NCI-H345 (cell line): ENCODE measurements around the gene ZZZ3.
A peak's percentile ranks its signal among the peaks of the same experiment; 100 is the strongest.
"Not testable (repeated sequence)": the region's sequence is repeated elsewhere in the genome, so short reads cannot be mapped to it uniquely, and the experiment has no call there.

Source experiments
- DNase-seq: peaks from one replicate; lab custom pipeline; 2025; lab: John Stamatoyannopoulos, UW

Gene ZZZ3

DNA sequence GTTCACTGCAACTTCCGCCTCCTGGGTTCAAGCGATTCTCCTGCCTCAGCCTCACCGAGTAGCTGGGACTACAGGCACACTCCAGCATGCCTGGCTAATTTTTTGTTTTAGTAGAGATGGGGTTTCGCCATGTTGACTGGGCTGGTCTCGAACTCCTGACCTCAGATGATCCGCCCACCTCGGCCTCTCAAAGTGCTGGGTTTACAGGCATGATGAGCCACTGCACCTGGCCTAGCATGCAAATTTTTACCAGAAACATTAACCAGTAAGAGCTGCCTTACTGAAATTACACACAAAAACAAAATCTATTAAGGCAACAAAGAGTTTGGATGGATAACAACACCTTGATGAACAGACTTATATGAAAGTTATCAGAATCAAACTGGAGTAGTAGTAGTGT, 12.1 kb downstream of the ZZZ3 start:
- DNase-seq = no peak

DNA sequence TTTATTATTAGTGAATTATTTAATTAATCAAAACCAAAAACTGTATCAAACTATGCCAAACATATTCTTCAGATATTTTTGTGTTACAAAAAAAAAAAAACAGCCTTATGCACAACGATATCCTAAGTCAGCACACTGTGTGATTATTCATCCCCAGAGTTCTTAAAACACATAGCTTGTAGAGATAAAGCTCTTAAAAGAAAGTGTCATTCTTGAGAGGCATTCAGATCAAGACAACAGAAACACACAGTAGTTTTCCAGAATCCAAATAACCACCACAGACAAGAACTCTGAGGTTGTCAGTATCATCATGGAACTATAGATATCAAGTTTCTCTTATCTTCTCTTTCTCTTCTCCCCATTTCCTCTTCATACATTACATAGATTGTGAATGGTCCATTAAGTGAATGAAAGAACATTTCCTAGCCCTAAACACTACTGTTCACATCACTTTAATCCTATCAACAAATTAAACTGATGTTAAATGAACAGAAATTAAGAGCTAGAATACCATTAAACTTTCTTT, 13.5 kb downstream of the ZZZ3 start:
- DNase-seq = no peak

DNA sequence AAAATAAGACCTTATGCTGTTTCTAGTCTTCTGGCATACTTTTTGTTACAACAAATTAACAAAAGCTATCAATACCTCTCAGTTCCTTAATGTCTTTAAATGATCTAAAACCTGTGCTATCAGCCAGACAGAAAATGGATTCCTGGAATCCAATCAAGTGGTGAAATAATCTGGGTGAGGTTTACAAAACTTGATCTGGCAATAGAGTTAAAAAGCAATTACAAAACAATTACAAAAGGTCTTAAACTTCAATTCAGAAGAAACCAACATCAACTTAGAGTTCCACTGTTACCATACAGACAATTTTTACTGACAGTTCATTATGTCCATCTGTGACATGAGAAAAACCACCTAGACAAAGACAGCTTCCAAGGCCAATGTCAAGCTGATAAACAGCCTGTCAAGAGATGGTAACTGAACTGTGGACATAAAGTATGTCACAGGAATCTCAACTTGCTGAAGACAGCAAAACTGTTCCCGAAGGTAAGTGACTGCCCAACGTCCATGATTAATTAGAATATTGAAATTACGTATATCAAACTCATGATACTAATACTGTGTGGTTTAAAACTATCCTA, 17.4 kb downstream of the ZZZ3 start:
- DNase-seq = no peak

DNA sequence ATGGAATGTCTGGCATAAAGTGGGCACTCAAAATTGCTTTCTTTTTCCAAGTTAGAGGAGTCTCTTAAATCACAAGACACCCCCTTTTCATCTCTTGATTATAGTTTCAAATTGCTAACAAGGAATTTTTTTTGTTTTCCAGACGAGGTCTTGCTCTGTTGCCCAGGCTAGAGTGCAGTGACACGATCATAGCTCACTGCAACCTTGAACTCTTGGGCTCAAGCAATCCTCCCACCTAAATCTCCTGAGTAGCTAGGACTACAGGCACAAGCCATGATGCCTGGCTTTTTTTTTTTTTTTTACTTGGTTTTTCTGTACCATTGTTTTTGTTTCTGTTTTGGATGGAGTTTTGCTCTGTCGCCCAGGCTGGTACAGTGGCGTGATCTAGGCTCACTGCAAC, 20.8 kb downstream of the ZZZ3 start:
- DNase-seq = no peak

DNA sequence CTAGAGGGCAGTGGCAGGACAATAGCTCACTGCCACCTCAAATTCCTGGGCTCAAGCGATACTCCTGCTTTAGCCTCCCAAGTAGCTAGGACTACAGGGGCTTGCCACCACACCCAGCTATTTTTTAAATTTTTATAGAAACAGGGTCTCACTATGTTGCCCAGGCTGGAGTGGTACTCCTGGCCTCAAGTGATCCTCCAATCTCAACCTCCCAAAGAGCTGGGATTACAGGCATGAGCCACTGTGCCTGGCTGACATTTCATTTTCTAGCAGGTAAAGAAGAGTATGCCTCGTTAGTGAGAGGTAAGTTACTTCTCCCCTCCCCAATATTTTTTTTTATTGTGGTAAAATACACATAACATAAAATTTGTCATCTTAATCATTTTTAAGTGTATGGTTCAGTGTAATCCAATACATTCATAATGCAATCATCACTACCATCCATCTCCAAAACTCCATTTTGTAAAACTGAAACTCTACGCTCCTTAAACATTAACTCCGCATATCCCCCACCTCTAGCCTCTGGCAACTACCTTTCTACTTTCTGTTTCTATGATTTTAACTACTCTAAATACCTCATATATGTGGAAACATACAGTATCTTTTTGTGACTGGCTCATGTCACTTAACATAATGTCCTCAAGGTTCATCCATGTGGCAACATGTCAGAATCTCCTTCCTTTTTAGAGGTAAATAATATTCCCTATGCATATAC, 22.4 kb downstream of the ZZZ3 start:
- DNase-seq = no peak

DNA sequence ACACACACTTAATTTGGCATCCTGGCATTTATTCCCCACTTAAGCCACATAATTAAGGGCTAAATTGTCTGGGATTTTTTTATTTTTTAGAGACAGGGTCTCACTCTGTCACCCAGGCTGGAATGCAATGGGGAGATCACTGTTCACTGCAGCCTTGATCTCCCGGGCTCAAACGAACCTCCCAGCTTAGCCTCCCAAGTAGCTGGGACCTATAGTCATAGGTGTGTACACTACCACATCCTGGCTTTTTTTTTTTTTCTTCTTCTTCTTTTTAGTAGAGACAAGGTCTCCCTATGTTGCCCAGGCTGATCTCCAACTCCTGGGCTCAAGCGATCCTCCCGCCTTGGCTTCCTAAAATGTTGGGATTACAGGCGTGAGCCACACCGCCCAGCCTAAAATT, 24.2 kb downstream of the ZZZ3 start:
- no peak for DNase-seq

DNA sequence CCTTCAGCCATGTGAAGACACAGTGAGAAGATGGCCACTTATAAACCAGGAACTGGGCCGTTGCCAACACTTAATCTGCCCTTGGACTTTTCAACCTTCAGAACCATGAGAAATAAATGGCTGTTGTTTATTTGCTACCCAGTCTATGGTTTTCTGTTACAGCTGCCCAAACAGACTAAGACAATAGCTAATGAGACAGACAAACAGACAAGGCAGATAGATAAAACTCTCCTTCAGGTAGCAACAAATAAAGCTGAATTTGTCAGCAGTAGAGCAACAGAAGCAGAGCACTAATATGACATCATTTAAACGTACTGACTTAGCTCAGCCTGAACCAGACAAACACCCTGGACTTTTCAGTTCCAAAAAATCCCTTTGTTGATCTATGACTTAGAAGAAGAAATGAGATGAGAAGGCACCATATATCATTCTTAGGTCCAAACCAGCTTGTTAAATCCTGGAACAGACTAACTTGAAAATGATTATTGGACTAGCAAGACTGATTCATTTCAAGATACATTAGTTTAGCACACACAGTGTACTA, 27.0 kb downstream of the ZZZ3 start:
- peak; percentile 70 for DNase-seq

DNA sequence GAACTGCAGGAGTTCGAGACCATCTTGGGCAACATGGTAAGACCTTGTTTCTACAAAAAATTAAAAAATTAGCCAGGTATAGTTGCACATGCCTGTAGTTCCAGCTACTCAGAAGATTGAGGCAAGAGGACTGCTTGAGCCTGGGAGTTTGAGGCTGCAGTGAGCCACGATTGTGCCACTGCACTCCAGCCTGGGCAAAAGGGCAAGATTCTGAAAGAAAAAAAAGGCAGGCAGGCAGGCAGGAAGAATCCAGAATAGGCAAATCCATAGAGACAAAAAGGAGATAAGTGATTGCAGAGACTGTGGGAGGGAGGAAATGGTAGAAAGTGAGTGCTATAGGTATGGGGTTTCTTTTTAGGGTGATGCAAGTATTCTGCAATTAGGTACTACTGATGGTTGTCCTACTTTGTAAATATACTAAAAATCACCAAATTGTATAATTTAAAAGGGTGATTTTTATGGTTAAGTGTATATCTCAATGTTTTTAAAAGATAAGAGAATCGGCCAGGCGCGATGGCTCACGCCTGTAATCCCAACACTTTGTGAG, 29.4 kb downstream of the ZZZ3 start:
- no peak for DNase-seq

DNA sequence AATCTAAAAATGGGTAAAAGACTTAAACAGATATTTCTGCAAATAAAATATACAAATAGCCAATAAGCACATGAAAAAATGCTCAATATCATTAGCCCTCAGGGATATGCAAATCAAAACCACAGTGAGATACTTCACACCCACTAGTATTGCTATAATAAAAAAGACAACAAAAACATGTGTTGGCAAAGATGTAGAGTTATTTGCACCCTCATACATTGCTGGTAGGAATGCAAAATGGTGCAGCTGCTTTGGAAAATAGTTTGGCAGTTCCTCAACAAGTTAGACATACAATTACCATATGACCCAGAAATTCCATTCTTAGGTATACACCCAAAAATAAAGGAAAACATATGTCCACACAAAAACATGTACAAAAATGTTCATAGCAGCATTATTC, 30.2 kb downstream of the ZZZ3 start:
- no peak for DNase-seq

DNA sequence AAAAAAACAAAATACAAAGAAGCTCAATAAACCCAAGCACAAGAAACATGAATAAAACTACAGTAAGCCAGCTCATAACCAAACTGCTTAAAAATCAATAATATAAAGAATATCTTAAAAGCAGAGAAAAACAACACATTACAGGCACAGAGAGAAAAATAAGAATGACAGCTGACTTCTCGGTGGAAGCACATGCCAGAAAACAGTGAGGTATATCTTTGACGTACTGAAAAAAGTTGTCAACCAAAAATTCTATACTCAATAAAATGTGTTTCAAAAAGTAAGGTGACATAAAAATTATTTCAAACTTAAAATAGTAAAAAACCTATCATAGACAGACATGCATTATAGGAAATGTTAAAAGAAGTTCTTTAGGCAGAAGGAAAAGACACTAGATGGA, 33.3 kb downstream of the ZZZ3 start:
- no peak for DNase-seq

DNA sequence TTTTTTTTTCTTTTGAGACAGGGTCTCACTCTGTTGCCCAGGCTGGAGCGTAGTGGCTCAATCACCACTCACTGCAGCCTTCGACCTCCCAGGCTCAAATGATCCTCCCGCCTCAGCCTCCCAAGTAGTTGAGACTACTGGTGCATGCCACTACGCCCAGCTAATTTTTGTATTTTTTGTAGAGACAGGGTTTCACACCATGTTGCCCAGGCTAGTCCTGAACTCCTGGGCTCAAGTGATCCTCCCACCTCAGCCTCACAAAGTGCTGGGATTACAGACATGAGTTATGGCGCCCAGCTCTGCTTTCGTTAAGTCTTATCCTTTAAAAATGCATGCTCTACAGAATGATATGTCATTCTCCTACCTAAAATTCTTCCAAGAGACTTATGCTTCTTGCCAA, 36.2 kb downstream of the ZZZ3 start:
- not testable (repeated sequence) for DNase-seq

DNA sequence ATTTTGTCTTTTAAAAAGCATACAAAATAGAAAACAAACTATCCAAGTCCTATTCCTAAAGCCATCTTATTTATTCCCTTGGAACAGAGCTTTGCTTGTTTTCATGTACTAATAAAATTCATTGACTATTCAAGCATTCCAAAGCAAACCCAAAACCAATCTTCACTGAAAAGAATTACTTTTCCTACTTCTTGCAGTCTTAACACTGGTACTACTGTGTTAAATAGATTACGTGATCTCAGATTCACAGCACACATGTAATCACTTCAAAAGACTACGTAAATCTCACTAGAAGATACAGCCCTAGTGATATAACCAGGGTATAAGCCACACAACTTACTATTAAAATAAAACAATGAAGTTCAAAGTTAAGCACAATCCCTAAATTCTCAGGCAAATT, 39.0 kb downstream of the ZZZ3 start:
- no peak for DNase-seq

DNA sequence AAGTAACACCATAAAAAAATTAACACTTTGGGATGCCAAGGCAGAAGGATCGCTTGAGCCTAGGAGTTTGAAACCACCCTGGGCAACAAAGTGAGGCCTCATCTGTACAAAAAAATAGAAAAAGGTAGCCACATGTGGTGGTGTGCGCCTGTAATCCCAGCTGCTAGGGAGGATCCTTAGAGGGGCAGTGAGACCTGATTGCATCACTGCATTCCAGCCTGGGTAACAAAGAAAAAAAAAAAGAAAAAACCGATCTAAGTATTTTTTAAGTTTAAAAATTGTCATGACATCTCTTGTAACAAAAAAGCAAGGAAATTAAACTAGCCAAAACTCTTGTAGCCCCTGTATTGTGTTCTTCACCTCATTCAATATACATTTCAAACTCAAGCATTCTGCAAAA, 39.5 kb downstream of the ZZZ3 start:
- DNase-seq = no peak

DNA sequence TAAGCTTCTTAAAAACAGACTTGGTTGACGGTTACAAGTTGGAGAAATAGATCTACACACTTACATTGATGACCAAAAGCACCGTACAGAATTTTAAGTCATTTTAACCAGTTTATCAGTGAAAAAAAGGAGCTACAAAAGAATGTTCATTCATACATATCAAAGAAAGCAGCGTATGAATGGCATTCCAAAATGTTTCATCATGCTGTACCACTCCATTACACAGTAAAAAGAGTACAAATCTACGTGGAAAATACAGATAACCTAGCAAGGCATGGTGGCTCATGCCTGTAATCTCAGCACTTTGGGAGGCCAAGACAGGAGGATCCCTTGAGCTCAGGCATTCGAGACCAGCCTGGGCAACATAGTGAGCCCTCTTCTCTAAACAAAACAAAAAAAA, 40.3 kb downstream of the ZZZ3 start:
- DNase-seq = no peak

DNA sequence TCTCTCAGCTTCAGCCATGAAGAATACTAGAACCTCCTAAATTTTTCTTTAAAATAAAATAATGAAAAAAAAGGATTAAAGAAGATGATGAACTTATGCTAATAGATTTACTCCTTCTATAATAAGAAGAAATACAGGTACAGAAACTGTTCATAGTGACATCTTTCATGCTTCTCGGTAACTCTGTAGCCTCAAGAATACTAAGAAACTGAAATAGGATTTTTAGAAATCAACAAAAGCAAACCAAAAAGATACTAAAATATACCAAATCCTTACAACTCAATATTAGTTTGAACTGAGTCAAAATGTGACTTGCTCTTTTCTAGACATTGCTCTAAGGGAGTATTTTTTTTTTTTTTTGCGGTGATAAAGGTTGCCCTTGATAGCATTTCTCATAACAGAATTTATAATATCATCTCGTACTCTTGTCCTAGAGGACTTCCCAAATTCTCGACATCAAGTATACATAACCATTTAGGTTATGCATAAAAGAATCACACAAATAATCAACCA, 42.8 kb downstream of the ZZZ3 start:
- DNase-seq = no peak

DNA sequence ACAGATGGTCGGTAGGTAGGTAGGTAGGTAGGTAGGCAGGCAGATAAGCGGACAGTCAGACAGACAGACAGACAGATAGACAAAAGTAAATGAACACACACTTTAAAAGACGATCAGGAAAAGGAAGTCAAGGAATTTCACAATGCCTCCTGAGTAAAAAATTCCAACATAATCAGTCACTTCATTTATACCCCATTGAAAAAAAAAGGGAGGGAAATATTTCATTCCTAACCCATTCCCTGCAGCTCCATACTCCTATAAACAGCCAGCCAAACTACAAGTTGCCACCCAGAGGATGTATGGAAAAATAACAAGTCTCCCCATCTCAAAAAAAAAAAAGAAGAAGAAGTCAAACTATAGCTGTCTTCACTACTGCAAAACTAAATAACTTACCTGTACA, 43.4 kb downstream of the ZZZ3 start:
- no peak for DNase-seq

DNA sequence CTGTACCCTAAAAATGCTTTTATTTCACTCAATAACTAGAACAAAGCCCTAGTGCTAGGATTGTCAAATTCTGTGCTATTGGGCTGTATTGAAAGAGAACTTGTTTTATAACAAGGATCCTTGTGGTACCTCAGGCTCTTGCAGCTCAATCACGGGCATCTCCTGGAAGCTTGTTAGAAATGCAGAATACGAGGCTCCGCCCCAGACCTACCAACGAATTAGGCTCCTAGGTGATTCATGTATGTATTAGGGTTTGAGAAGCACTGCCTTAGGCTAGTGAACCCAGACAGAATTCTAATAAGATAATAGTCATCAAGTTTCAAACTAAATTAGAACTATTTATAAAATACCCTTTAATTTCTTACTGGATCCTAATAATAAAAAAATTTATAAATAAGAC, 45.6 kb downstream of the ZZZ3 start:
- no peak for DNase-seq
